GOT3 (cell line): ENCODE measurements around the gene GPR78.

ENCODE experiments used
- DNase-seq: peaks from one replicate; lab custom pipeline; 2025; ENCODE audit warnings: mixed read lengths; lab: John Stamatoyannopoulos, UW

The GPR78 gene

DNA sequence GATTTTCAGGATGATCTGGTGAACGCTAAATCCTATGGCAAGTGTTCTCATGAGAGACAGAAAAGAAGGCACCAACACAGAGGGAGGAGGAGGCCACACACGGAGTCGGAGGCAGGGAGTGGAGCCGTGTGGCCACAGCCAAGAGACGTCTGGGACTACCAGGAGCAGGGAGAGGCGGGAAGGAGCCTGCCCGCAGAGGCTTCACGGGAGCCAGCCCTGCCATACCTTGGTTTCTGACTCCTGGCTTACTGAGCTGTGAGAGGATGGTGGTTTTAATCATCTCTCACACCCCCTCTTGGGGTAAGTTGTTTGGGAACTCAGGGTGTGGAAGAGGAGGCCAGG, 33.5 kb upstream of the GPR78 start:
- DNase-seq: no peak

DNA sequence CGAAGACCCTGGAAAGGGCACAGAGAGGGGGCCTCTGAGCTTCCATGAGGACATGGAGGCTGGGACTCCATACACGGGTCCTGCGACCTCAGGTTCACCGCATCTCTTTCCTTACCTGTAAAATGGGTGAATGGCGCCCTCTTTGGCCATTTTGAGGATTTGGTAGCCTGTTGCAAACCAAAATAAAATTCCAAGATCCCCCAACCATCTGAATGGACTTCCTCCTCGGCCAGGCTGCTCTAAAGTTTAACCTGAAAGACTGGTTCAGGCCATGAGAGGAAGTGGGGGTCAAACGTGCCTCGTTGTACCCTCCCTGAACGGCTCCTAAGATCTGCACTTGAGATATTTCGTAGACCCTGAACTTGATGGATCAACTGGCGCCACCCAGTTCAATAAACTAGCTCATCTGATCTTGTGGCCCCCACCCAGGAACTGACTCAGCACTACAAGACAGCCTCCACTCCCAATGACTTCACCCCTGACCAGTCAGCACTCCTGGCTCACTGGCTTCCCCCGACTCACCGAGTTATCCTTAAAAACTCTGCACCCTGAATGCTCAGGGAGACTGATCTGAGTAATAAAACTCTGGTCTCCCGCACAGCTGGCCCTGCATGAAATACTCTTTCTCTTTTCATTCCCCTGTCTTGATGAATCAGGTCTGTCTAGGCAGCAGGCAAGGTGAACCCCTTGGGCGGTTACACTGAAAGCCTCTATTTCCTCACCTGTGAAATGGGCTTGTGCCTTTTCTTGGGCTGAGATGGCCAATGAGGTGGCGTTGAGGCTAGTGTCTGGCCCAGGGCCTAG, 32.9 kb upstream of the GPR78 start:
- DNase-seq: no peak

DNA sequence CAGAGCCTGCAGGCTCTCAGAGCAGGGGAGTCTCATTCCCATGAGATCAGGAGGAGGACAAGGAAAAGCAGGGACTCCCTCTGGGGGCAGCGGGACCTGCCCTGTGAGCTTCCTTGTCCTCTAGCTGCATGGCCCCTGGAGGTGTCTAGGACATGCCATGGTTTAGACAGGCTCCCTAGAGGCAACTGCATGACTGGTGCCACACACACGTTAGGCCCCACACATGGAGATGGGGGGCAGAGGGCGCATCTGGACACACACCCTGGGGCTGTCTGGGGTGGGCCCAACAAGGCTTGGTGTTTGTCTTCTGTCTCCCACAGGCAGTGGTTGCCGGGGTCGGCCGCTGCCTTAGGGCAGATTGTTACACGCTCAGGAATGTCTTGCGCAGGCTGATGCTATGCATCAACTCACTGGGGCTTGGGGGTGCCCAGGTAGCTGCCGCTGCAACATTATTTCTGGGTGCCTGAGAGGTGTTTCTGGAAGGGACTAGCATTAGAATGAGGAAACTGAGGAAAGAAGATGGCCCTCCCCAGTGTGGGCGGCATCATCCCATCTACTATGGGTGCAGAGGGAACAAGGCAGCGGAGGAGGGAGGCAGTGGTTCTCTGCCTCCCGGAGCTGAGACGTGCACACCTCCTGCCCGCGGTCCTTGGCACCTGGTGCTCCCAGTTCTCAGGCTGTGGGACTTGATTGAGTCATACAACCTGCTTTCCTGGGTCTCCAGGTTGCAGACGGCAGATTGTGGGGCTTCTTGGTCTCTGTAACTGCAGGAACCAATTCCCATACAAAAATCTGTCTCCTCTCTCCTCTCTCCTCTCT, 32.1 kb upstream of the GPR78 start:
- no peak for DNase-seq

DNA sequence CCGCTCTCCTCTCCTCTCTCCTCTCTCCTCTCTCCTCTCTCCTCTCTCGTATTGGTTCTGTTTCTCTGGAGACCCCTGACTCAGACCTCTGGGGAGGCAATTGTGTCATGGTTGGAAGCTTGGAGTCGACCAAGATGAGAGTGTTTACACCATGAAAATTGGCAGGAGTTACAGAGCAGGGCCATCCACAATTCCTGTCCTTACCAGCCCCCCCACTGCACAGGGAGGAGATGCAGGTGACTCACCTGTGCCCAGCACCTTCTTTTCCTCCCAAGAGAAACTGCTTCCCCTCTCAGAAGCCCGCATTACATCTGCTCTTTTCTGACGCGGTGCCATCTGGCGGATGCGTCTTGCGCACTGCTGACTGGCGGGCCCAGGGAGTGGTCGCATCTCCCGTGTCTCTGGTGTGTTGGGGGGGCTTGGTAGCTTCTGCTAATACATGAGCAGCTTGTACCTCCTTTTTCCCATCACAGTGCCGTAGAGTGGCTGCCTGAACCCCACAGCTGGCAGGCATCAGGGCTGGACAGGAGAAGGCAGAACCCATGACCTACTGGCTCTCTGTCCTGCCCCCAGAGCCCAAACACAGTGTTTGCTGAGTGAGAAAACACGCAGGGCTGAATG, 31.4 kb upstream of the GPR78 start:
- no peak for DNase-seq

DNA sequence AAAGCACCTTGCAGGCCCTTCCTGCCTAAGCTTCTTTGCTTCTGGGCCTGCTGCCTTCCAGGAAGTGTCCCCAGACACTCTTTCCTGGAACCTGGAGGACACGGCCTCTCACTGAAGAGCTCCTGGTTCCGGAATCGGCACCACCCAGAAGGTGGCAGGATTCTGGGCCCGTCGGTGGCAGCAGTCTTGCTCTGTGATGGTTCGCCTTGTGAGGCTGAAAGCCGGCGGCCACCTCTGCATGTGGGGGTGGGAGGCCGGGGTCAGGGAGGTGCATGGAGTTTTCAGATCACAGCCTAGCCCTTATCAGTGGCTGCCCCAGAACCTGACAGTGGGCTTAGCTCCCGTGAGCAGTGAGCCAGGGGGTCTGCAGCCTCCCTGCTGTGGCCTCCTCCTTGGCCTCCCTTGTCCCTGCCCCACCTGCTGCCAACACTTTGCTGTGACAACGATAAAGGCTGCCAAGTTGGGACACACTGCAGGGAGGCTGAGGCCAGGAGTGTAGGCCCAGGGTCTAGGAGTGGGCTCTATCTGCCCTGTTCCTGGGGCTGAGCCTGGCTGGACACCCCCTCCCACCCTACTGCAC, 30.8 kb upstream of the GPR78 start:
- DNase-seq: no peak

DNA sequence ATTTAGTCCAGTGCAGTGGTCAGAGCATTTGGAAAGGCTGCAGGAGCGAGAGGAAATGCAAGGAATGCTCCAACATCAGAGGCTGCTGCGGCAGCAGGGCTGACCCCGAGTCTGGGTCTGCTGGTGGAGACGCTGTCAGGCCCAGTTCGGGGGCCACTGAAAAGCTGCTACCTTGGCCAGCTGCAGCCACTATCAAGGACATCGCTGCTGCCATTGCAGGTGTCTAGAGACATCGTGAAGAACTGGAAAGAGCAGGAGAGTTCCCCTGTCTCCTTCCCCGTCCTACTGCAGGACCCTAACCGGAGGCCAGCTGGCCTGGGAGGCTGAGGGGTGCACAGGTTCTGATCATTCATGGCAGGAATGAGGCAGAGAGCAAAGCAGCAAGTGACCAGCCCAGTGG, 29.5 kb upstream of the GPR78 start:
- DNase-seq: no peak

DNA sequence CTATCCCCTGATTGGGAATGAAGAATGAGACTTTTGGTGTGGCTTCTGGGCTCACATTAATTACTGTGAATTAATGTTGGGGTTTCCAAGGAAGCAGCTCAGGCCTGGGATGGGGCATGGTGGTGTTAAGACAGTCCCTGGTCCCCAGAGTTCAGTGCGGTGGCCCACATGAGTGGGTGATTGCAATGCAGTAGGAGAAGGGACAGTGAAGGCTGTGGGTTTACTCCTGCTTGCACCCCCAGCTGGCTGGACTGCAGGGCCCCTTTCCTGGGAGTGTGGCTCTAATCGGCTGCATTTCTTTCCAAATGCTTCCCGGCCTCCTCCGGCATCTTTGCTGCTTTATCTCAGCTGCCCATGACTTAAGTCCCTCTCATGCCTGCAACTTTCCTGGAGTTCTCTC, 28.2 kb upstream of the GPR78 start:
- no peak for DNase-seq

DNA sequence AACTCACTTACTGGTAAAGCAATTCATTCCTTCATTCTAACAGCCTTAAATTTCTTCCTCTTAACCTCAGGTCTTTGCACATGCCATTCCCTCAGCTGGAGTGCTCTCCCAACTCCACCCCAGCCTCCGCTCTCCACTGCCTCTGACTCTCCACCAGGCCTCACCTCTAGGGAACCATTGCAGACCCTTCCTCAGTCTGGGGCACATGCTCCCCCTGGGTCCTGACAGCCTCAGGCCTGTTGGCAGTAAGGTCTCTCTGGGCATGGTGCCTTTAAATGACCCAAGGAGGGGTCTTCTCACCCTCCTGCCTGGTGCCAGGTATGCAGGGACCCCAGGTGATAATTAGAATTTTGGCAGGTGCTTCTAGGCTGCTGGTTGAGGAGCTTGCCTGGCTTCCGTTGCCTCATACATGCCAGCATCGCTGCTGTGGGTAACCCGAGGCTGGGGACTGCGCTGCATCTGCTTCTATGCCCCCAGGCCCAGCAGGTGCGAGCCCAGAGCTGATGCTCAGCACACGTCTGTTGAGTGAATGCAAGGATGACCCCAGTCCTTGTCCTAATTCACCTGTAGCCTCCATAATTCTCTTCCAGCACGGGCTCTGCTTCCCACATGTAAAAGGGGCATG, 27.5 kb upstream of the GPR78 start:
- DNase-seq: no peak

DNA sequence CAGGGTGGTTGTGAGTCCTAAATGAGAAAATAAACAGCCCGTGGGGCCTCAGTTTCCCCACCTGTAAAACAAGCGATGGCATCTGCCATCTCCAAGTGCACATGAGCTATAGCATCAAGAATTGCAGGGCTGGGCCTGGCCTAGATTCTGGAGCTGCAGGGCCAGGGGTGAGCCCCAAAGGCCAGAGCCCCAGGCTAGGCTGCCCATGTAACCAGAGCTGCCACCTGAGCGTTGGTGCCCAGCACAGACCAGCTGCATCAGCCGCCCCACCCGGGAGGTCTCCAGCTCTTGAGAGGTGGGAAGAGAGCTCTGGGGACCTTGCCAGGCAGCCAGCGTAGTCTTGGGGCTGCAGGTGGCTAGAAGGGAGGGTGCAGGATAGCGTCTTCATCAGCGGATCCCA, 27.0 kb upstream of the GPR78 start:
- no peak for DNase-seq

DNA sequence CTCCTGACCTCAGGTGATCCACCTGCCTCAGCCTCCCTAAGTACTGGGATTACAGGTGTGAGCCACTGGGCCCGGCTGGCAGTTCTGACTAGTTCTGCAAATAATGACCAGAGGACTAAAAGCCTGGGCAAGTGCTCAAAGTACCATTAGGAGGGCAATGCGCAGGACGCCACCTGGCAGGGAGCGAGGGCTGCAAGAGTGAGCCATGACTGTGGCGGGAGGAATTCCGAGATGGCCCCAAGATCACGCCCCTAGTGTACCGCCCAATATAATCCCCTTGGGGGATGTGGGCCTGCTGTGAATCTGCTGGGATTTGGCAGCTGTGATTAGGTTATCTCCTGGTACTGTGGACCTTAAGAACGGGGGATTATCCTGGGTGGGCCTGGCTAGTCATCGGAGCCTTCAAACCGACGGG, 26.2 kb upstream of the GPR78 start:
- DNase-seq: no peak

DNA sequence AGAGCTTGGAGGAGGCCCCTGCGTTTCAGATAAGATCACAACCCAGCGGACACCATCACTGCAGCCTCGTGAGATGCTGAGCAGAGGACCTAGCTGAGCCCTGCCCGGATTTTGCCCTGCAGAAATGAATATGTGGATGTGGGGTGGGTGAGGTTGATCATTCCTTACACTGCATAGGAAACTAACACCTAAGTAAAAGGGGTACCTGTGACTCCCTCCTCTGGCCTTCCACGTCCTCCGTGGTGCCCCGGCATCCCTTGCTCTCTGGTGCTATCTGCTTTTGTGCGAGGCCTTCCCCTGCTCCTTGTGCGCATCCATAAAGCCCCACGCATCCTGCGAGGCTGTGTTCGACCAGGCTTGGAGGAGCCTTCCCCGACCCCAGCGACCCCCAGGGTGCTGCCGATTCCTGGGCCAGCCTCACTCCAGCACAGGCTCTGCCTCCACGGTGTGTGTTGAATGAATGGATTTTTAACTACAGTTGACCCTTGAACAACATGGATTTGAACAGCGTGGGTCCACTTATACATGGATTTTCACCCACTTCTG, 25.6 kb upstream of the GPR78 start:
- DNase-seq: no peak

DNA sequence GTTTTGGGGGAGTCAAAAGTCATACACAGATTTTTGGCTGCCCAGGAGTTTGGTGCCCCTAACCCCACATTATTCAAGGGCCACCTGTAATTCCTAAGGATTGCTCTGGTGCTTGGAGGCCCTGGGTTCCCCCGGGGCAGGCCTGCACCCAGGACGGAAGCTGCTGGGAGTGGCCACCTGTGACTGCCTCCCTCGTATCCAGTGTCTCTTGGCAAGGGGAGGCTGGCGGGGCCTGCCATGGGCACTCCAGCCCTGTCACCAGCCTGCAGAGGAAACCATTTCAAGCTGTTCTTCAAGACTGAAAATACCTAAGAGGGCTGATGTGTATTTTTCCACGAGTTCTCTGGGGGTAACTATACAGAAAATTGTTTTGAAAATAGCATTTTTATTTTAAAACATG, 24.5 kb upstream of the GPR78 start:
- DNase-seq: no peak

DNA sequence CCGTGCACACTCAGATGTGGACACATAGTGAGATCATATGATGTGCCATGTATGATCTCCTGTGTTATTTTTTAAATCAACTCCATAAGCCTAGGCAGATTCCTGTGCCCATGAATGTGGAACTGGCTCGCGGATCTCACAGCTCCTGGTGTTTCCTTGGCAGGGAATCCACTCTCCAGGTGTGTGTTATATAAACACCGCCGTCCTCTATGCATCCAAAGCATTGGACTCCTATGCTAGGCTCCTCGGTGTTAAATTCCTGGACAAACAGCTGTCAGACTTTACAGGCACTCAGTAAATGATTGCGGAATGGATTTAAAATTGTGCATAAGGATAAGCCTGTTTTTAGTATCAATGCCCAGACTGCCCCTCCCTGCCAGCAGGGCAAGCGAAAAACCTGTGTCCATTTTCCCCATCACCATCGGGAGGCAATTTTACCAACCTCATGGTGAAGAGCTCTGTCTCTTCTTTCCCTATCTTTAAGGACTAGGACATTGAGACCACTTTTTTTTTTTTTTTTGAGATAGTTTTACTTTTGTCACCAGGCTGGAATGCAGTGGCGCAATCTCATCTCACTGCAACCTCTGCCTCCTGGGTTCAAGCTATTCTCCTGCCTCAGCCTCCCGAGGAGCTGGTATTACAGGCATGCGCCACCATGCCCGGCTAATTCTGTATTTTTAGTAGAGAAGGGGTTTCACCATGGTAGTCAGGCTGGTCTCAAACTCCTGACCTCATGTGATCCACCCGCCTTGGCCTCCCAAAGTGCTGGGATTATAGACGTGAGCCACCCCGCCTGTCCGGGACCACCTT, 23.6 kb upstream of the GPR78 start:
- DNase-seq: no peak

DNA sequence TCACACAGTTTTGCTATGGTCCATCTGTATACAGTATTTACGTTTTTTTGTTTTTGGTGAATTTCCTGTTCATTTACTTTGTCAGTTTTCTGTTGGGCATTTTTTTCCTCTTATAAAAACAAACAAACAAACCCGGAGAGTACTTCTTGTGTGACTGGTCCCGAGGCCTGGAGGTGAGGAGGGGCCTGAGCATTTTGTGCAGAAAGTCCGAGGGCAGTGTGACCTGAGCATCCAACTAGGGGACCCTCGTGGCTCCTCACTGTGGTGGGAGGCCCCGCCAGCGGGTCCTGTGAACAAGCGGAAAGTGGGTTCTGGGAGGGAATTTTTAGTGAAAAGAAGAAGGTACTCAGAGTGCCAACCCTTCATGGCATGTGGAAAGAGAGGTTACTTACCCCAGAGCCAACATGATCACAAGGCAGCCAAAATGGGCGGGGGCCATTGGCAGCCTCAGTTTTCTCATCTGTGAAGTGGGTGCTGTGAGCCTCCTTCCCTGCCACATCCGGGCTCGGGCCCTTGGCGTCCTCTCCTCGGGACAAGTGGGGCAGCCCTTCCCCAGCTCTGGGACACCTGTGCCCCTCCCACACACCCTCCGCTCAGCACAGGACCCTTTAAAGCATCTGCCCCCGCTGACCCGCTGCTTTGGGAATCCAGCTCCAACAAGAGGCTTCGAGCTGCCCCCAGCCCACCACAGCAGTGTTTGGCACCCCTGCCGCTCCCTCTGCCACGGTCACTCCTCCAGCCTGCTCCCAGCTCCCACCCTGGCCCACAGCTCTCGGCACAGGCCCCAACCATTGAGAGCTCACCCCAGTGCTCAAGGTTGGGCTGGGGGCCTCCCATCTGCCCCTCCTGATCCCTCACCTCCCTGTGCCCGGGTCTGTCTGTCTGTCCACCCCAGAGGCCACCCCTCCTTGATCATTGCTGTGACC, 22.8 kb upstream of the GPR78 start:
- DNase-seq: no peak

DNA sequence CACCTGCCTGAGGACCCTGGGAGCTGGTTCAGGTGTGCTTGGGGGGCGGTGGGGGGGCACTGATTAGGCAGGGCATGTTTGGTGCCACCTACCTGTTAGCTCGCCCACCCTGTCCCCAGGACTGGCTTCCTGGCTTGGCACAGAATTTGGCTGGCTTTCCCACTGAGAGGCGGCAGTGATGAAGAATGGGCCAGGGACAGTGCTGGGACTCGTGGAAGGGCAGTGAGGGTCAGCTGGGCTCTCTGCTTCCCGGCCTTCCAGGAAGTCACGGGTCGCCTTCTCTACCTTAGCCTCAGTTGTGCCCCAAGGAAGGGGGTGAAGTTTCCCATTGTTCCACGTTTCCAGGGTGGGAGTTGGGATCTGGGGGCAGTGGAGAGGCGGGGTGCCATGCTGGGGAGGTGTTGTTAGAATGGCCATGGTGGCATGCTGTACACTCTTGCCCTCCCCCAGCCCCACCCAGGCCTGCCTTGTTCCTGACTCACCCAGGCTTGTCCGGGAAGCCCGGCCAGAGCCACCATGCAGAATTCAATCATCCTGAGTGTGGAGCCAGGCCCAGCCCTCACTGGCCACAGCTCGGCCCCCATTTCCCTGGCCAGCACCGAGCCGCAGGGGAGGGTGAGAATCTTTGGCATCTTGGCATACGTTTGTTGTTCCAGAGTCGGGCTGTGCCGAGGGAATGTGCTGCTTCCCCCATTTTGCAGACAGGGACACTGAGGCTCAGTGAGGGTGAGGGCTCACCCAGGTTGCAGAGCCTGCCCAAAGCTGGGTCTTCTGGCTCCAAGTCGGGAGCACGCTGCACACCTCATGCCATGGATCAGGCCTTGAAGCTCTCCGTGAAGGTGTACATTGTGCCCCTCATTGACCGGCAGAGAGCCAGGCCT, 21.9 kb upstream of the GPR78 start:
- DNase-seq: no peak

DNA sequence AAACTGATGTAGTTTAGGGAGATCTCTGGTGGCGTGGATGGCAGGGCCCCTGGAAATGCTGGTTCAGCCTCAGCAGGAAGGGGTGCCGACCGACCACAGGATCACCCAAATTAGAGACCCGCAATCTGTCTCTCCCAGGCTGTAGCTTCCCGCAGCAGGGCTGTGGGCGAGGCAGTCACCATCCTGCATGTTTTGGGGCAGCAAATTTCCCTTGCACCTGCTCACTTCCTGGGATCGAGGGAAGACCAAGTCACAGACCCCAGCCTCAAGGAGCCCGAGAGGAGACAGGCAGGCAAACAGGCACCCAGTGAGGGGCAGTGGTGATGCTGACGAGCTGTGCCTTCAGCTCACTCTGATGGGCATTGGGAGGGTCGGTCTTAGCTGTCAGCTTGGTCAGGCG, 21.2 kb upstream of the GPR78 start:
- no peak for DNase-seq

DNA sequence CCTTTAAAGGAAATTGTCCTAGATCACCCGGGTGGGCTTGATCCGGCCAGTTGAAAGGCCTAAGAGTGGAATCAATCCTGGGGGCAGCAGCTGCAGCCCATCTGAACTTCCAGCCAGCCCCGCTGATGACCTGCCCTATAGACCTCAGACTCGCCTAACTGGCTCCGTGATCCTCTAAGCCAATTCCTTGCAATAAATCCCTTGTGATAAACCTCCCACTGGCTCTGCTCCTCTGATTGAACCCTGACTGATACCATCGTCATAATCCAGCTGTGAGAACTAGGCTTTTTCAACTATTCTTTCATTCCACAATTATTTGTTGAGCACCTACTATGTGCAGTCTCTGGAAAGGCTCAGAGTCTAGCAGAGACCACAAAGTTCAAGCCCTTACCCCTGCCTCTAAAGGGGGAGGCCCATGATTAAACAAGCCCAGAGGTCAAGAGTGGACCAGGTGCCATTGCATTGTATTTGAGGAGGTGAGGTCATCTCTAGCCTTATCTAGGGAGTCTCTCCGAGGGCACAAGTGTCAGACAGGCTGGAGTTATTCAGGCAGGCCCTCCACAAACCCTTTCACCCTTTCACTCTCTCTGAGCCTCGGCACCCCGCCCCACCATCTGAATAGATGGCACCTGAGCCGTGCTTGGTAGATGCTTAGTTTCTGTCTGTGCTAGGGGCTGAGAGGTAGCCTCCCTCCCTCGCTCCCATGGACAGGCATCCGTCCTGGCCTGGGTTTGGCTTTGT, 20.5 kb upstream of the GPR78 start:
- no peak for DNase-seq
